Keratinocyte (primary cell): ENCODE measurements around the gene SREBF1. TPM values are rescaled to one million over a fixed set of nuclear protein-coding genes. Genes with fewer than 3 reads are reported as not detected.

ENCODE experiments used
- DNase-seq: peaks from one replicate; pipeline ENCODE4 v3.0.0-alpha.2; 2011; ENCODE audit warnings: low read depth, missing footprints, low spot score
- FAIRE-seq: peaks from 2 replicates; lab custom pipeline; 2011; peaks lifted over from hg19 to GRCh38; lab: Jason Lieb, UNC
- H2AFZ ChIP-seq: 2 replicates; pipeline ENCODE4 v1.6.0; 2012; ENCODE audit warnings: low read length, control low read depth, inconsistent platforms; ENCODE audit not compliant: control insufficient read depth
- H3K27ac ChIP-seq: 2 replicates; pipeline ENCODE4 v1.5.1; 2011; ENCODE audit warnings: low read length; ENCODE audit not compliant: control insufficient read depth, insufficient read depth
- H3K27me3 ChIP-seq: 3 replicates; pipeline ENCODE4 v1.6.0; 2011; ENCODE audit warnings: low read length; ENCODE audit not compliant: control insufficient read depth, insufficient read depth; ENCODE audit errors: extremely low read depth
- H3K36me3 ChIP-seq, 2 experiments: 2 replicates in 1 of 2; 3 replicates in 1 of 2; pipeline ENCODE4 v1.5.1; 2011; ENCODE audit warnings: low read length in 2 of 2, mild to moderate bottlenecking in 1 of 2; ENCODE audit not compliant: control insufficient read depth in 2 of 2, insufficient read depth in 2 of 2; ENCODE audit errors: extremely low read depth in 1 of 2
- H3K4me1 ChIP-seq: 3 replicates; pipeline ENCODE4 v1.5.1; 2011; ENCODE audit warnings: low read length; ENCODE audit not compliant: control insufficient read depth, insufficient read depth; ENCODE audit errors: extremely low read depth
- H3K4me2 ChIP-seq: 3 replicates; pipeline ENCODE4 v1.6.0; 2011; ENCODE audit warnings: low read depth, low read length; ENCODE audit not compliant: control insufficient read depth, insufficient read depth; ENCODE audit errors: extremely low read depth
- H3K4me3 ChIP-seq, 3 experiments: fragments of 200-600 bp in 1 of 3; sonication (generic) in 1 of 3; 2 replicates in 2 of 3; 3 replicates in 1 of 3; pipeline ENCODE4 v1.5.1; 2011 to 2016; ENCODE audit warnings: low read length in 3 of 3, mild to moderate bottlenecking in 3 of 3, control low read depth in 2 of 3, inconsistent platforms in 1 of 3, low read depth in 1 of 3, mixed read lengths in 1 of 3, mixed run types in 1 of 3, moderate library complexity in 1 of 3; ENCODE audit not compliant: control insufficient read depth in 2 of 3, insufficient read depth in 2 of 3; ENCODE audit errors: extremely low read depth in 1 of 3
- H3K79me2 ChIP-seq: 2 replicates; pipeline ENCODE4 v1.6.0; 2012; ENCODE audit warnings: low read length; ENCODE audit not compliant: control insufficient read depth, insufficient read depth
- H3K9ac ChIP-seq: 3 replicates; pipeline ENCODE4 v1.6.0; 2011; ENCODE audit warnings: low read length; ENCODE audit not compliant: control insufficient read depth, insufficient read depth; ENCODE audit errors: extremely low read depth
- H3K9me1 ChIP-seq: 3 replicates; pipeline ENCODE4 v1.6.0; 2011; ENCODE audit warnings: low read length; ENCODE audit not compliant: control insufficient read depth, insufficient read depth; ENCODE audit errors: extremely low read depth
- H3K9me3 ChIP-seq: 2 replicates; pipeline ENCODE4 v1.5.1; 2012; ENCODE audit warnings: low read depth, low read length; ENCODE audit not compliant: control insufficient read depth
- H4K20me1 ChIP-seq: 3 replicates; pipeline ENCODE4 v1.6.0; 2011; ENCODE audit warnings: low read length; ENCODE audit not compliant: control insufficient read depth, insufficient read depth; ENCODE audit errors: extremely low read depth
- CTCF ChIP-seq, 3 experiments: IDR thresholded peaks in 1 of 3; conservative IDR thresholded peaks in 1 of 3; optimal IDR thresholded peaks in 1 of 3; 2 replicates in 2 of 3; 3 replicates in 1 of 3; pipeline versions ENCODE3 to v1.5.1; 2011; ENCODE audit warnings: low read length in 3 of 3, mild to moderate bottlenecking in 3 of 3, moderate library complexity in 2 of 3, control low read depth in 1 of 3, inconsistent platforms in 1 of 3; ENCODE audit not compliant: insufficient read depth in 2 of 3; ENCODE audit errors: extremely low read depth in 1 of 3
- EZH2 ChIP-seq: IDR thresholded peaks from one replicate; pipeline ENCODE4 v1.6.1; 2012; ENCODE audit warnings: inconsistent platforms, mild to moderate bottlenecking, low read length, moderate library complexity
- dilution Hi-C: fragments of 300-500 bp; cut with MboI; formaldehyde crosslinking; loops from one replicate; pipeline ENCODE4 v1.7.0; 2020; ENCODE audit warnings: low sequenced_read_pairs; ENCODE audit not compliant: extremely low pct_ligation_motif_present
- polyA plus RNA-seq, 5 experiments: library from polyadenylated mRNA; depleted of rRNA in 3 of 5; stranded (reverse) in 3 of 5; stranded (forward) in 1 of 5; unstranded in 1 of 5; fragments of >200 nt; gene quantifications; 1 replicate in 1 of 5; 2 replicates in 3 of 5; 3 replicates in 1 of 5; pipeline versions ENCODE4 v1.2.1 to v1.2.3, GENCODE V29; 2011 to 2012; ENCODE audit warnings: missing spikeins in 2 of 5, low read depth in 1 of 5, low replicate concordance in 1 of 5

Gene SREBF1
- polyA plus RNA-seq, 1 donor (not counting 4 experiments of a cell fraction or from before 2014, with no cell fraction given), result 51.7 TPM

- H4K20me1 ChIP-seq, result no peaks in the 10 kb centered on the region
- H3K9me3 ChIP-seq, result no peaks in the 10 kb centered on the region
- H3K9me1 ChIP-seq, result no peaks in the 10 kb centered on the region
- DNase-seq (no peak), FAIRE-seq (peak; percentile 58)
- peaks cover 4 to 6% of the 10 kb centered on the region in 2 experiments for H3K36me3 ChIP-seq
- peak overlapping the region; percentile 90 for H3K9ac ChIP-seq
- TF ChIP-seq EZH2 (no peak), CTCF (optimal IDR thresholded peaks at IDR 0.05 in 1 of 3, IDR thresholded peaks at IDR 0.05 in 1 of 3, conservative IDR thresholded peaks at IDR 0.05 in 1 of 3; ENCODE audit: extremely low read depth in 1 of 3, insufficient read depth in 2 of 3, low read length in 3 of 3) (no peak)
- no peaks in the 10 kb centered on the region for H3K79me2 ChIP-seq
- no peak overlapping the region for H2AFZ ChIP-seq
- no peaks in the 10 kb centered on the region for H3K27me3 ChIP-seq
- H3K4me2 ChIP-seq, result peak overlapping the region; percentile 80
- H3K4me3 ChIP-seq, result no peak overlapping the region
- H3K27ac ChIP-seq, result peak overlapping the region; percentile 98
- dilution Hi-C loops, result no loop called here
- H3K4me1 ChIP-seq, result peaks cover 55% of the 10 kb centered on the region
These were observed 5.5 kb upstream of the SREBF1 start for GRCh38 chr17:17842111-17842876.

- no peak for FAIRE-seq
- H2AFZ ChIP-seq, result no peak overlapping the region
- no peaks in the 10 kb centered on the region for H3K27me3 ChIP-seq
- peak overlapping the region; percentile 80 for H3K4me2 ChIP-seq
- no peak overlapping the region for H3K4me3 ChIP-seq
- dilution Hi-C loops, result no loop called here
- peak overlapping the region; percentile 98 for H3K27ac ChIP-seq
- peaks cover 59% of the 10 kb centered on the region for H3K4me1 ChIP-seq
- peaks cover 1 to 4% of the 10 kb centered on the region in 2 experiments for H3K36me3 ChIP-seq
- TF ChIP-seq EZH2 (no peak), CTCF (optimal IDR thresholded peaks at IDR 0.05 in 1 of 3, IDR thresholded peaks at IDR 0.05 in 1 of 3, conservative IDR thresholded peaks at IDR 0.05 in 1 of 3; ENCODE audit: extremely low read depth in 1 of 3, insufficient read depth in 2 of 3, low read length in 3 of 3) (no peak)
- no peaks in the 10 kb centered on the region for H3K9me3 ChIP-seq
- H3K9ac ChIP-seq, result peak overlapping the region; percentile 90
- H3K79me2 ChIP-seq, result peaks cover under 1% of the 10 kb centered on the region
- DNase-seq, result no peak
- H3K9me1 ChIP-seq, result no peaks in the 10 kb centered on the region
- H4K20me1 ChIP-seq, result no peaks in the 10 kb centered on the region
These were observed 4.8 kb upstream of the SREBF1 start for GRCh38 chr17:17841601-17842025.
